Measurements from ENCODE around the gene SLC36A2.

SLC36A2 gene

GRCh38 chr5:151283120-151283825 lies 64.1 kb downstream of the SLC36A2 start:
- DNase-seq (ENCODE audit: low read depth, low spot score): no peak

- no peak for DNase-seq (ENCODE audit: low read depth, low spot score)
These were observed 66.2 kb downstream of the SLC36A2 start for GRCh38 chr5:151281001-151281639.

- DNase-seq (ENCODE audit: low read depth, low spot score): no peak
These were observed 66.9 kb downstream of the SLC36A2 start for GRCh38 chr5:151280443-151280842.

GRCh38 chr5:151278845-151279244 lies 68.5 kb downstream of the SLC36A2 start:
- no peak for DNase-seq (ENCODE audit: low read depth, low spot score)

GRCh38 chr5:151275803-151276202 lies 71.6 kb downstream of the SLC36A2 start:
- no peak for DNase-seq (ENCODE audit: low read depth, low spot score)

- DNase-seq (ENCODE audit: low read depth, low spot score): no peak
These were observed 72.7 kb downstream of the SLC36A2 start for GRCh38 chr5:151274666-151275065.

GRCh38 chr5:151271336-151271735 lies 76.0 kb downstream of the SLC36A2 start:
- no peak for DNase-seq (ENCODE audit: low read depth, low spot score)

GRCh38 chr5:151270599-151270998 lies 76.8 kb downstream of the SLC36A2 start:
- DNase-seq (ENCODE audit: low read depth, low spot score): no peak

- DNase-seq (ENCODE audit: low read depth, low spot score): no peak
These were observed 79.7 kb downstream of the SLC36A2 start for GRCh38 chr5:151267491-151268260.

Measured in iPS DF 19.7 (cell line).